NOMO-1 treated with dmso at 0.1 percent for 144 hours (cell line): ENCODE results near the gene NISCH.
A peak's percentile ranks its signal among the peaks of the same experiment; 100 is the strongest.

Experiments used
- DNase-seq: peaks from one replicate; lab custom pipeline; 2025; ENCODE audit not compliant: unreplicated experiment; lab: John Stamatoyannopoulos, UW

NISCH gene

GRCh38 chr3:52471371-52472238 lies 16.2 kb downstream of the NISCH start:
- DNase-seq, result peak; percentile 14

GRCh38 chr3:52472239-52473000 lies 17.0 kb downstream of the NISCH start:
- no peak for DNase-seq

- DNase-seq, result no peak
Observed at GRCh38 chr3:52473026-52473425, 17.6 kb downstream of the NISCH start.

- no peak for DNase-seq
Observed at GRCh38 chr3:52477076-52477795, 21.8 kb downstream of the NISCH start.

GRCh38 chr3:52477796-52478095 lies 22.3 kb downstream of the NISCH start:
- DNase-seq, result no peak

- DNase-seq, result no peak
Observed at GRCh38 chr3:52479037-52479876, 23.9 kb downstream of the NISCH start.

GRCh38 chr3:52479877-52480575 lies 24.6 kb downstream of the NISCH start:
- no peak for DNase-seq

GRCh38 chr3:52480768-52481715 lies 25.6 kb downstream of the NISCH start:
- no peak for DNase-seq

GRCh38 chr3:52481819-52482521 lies 26.6 kb downstream of the NISCH start:
- no peak for DNase-seq

GRCh38 chr3:52483081-52483480 lies 27.7 kb downstream of the NISCH start:
- no peak for DNase-seq

GRCh38 chr3:52483577-52484381 lies 28.4 kb downstream of the NISCH start:
- DNase-seq, result no peak

- no peak for DNase-seq
Observed at GRCh38 chr3:52484680-52485461, 29.5 kb downstream of the NISCH start.

GRCh38 chr3:52487050-52487787 lies 31.8 kb downstream of the NISCH start:
- DNase-seq, result no peak

GRCh38 chr3:52487788-52488691 lies 32.6 kb downstream of the NISCH start:
- DNase-seq, result no peak

- no peak for DNase-seq
Observed at GRCh38 chr3:52488746-52489145, 33.3 kb downstream of the NISCH start.
